Measurements from ENCODE around the gene ATF6. TPM values are rescaled to one million over a fixed set of nuclear protein-coding genes. Genes with fewer than 3 reads are reported as not detected.
A peak's percentile ranks its signal among the peaks of the same experiment; 100 is the strongest.

Gene ATF6
- total and polyA plus RNA-seq, 2 donors (not counting 3 experiments of a cell fraction or from before 2014, with no cell fraction given) = 24.9 to 40.3 TPM

- intact Hi-C loops (cut with micrococcal nuclease) (no loop called here), dilution Hi-C loops (cut with MboI; ENCODE audit: extremely low pct_ligation_motif_present, low sequenced_read_pairs) (no loop called here)
- H2AFZ ChIP-seq (ENCODE audit: low read depth, low read length) = no peak overlapping the region
- ChIA-PET POLR2A (interaction anchor here (1.1 kb wide), 1 partner anchor 12 kb away, joined by 3 read pairs; the partner anchor contains the start of gene DUSP12), CTCF (interaction anchor here (0.5 to 7.5 kb wide), 7 partner anchors 12 to 747 kb away, joined by 3 to 102 read pairs (median 12); partner anchors contain the start of gene DUSP12)
- no peaks in the 10 kb centered on the region for H4K20me1 ChIP-seq (replicated peaks; ENCODE audit: control insufficient read depth, extremely low read depth, insufficient read depth, low read length)
- H3K4me1 ChIP-seq (ENCODE audit: control insufficient read depth, extremely low read depth, insufficient read depth, low read length) = peaks cover 14% of the 10 kb centered on the region
- DNase-seq (ENCODE audit: low read depth, low spot score) = no peak
- H3K4me2 ChIP-seq (ENCODE audit: insufficient read depth, low read length) = no peak overlapping the region
- no peaks in the 10 kb centered on the region for H3K36me3 ChIP-seq (ENCODE audit: control insufficient read depth in 2 of 2, extremely low read depth in 1 of 2, insufficient read depth in 2 of 2, low read length in 2 of 2)
- no peaks in the 10 kb centered on the region for H3K9me3 ChIP-seq (replicated peaks; ENCODE audit: control insufficient read depth, insufficient read depth, low read length)
- TF ChIP-seq CTCF (IDR thresholded peaks at IDR 0.05; ENCODE audit: extremely low read depth in 1 of 2, insufficient read depth in 1 of 2, low read depth in 1 of 2, low read length in 2 of 2) = no peak
- no peaks in the 10 kb centered on the region for H3K27me3 ChIP-seq (ENCODE audit: control insufficient read depth in 2 of 2, insufficient read depth in 2 of 2, low read length in 2 of 2)
- H3K9ac ChIP-seq (replicated peaks; ENCODE audit: extremely low read depth, insufficient read depth, low read length) = no peak overlapping the region
- H3K79me2 ChIP-seq (ENCODE audit: control insufficient read depth, insufficient read depth, low read length) = no peaks in the 10 kb centered on the region
- H3K9me1 ChIP-seq (replicated peaks; ENCODE audit: control insufficient read depth, extremely low read depth, insufficient read depth, low read length) = no peaks in the 10 kb centered on the region
- no peak overlapping the region for H3K4me3 ChIP-seq (replicated peaks in 1 of 3; ENCODE audit: insufficient read depth in 1 of 3, low read depth in 1 of 3, low read length in 3 of 3)
- no TSS peak for BruUV-seq (replicated peaks)
- no peak for FAIRE-seq
- no peak overlapping the region for H3K27ac ChIP-seq (ENCODE audit: insufficient read depth, low read depth, low read length)
Measured at GRCh38 chr1:161737625-161738024, 28.5 kb upstream of the ATF6 start.

DNA sequence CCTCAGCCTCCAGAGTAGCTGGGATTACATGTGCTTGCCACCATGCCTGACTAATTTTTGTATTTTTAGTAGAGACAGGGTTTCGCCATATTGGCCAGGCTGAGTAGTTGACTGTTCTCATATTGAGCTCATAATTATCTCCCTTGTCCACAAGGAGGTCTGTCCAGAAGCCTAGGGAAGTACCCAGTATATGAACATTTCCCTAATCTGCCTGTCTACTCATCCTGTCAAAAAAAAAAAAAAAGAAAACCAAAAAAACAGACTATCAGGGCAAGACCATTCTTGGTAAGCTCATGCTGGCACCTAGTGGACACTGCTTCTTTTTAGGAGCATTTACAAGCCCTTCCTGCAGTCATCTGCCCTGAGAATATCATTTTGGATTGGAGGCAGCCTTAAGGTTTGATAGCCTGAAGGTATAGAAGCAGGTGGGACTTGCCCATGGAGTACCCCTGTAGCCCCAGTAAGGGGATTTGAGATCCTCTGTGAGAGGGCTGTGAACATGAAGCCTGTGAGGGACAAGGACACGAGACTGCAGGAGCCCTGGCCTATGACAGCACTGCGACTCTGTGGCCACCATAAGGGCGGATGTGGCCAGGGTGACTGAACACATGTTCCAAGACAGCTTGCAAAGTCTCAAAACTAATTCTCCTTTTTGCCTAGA, 27.4 kb upstream of the ATF6 start:
- BruUV-seq (replicated peaks) = no TSS peak
- Histone ChIP-seq H3K36me3 (ENCODE audit: control insufficient read depth in 2 of 2, extremely low read depth in 1 of 2, insufficient read depth in 2 of 2, low read length in 2 of 2) (no peaks in the 10 kb centered on the region), H4K20me1 (replicated peaks; ENCODE audit: control insufficient read depth, extremely low read depth, insufficient read depth, low read length) (no peaks in the 10 kb centered on the region), H3K4me3 (replicated peaks in 1 of 3; ENCODE audit: insufficient read depth in 1 of 3, low read depth in 1 of 3, low read length in 3 of 3) (no peak overlapping the region), H3K9ac (replicated peaks; ENCODE audit: extremely low read depth, insufficient read depth, low read length) (no peak overlapping the region), H3K27me3 (ENCODE audit: control insufficient read depth in 2 of 2, insufficient read depth in 2 of 2, low read length in 2 of 2) (no peaks in the 10 kb centered on the region), H3K4me1 (ENCODE audit: control insufficient read depth, extremely low read depth, insufficient read depth, low read length) (peaks cover 3% of the 10 kb centered on the region), H3K9me3 (replicated peaks; ENCODE audit: control insufficient read depth, insufficient read depth, low read length) (no peaks in the 10 kb centered on the region), H3K79me2 (ENCODE audit: control insufficient read depth, insufficient read depth, low read length) (no peaks in the 10 kb centered on the region), H2AFZ (ENCODE audit: low read depth, low read length) (no peak overlapping the region), H3K27ac (ENCODE audit: insufficient read depth, low read depth, low read length) (no peak overlapping the region), H3K9me1 (replicated peaks; ENCODE audit: control insufficient read depth, extremely low read depth, insufficient read depth, low read length) (no peaks in the 10 kb centered on the region), H3K4me2 (ENCODE audit: insufficient read depth, low read length) (no peak overlapping the region)
- no peak for TF ChIP-seq POLR2A (IDR thresholded peaks at IDR 0.05; ENCODE audit: low read depth, low read length)
- no peak for TF ChIP-seq JUN (IDR thresholded peaks at IDR 0.05; ENCODE audit: borderline replicate concordance, insufficient read depth, insufficient read length, low read depth)
- TF ChIP-seq CTCF (IDR thresholded peaks at IDR 0.05; ENCODE audit: extremely low read depth in 1 of 2, insufficient read depth in 1 of 2, low read depth in 1 of 2, low read length in 2 of 2) = peak; percentile 39 to 43
- dilution Hi-C loops (cut with MboI; ENCODE audit: extremely low pct_ligation_motif_present, low sequenced_read_pairs) (no loop called here), intact Hi-C loops (cut with micrococcal nuclease) (no loop called here)
- POLR2A ChIA-PET = interaction anchor here (0.7 kb wide), 1 partner anchor 215 kb away, joined by 6 read pairs; no protein-coding TSS in a partner anchor
- CTCF ChIA-PET = interaction anchor here (0.6 to 7.5 kb wide), 12 partner anchors 10 to 298 kb away, joined by 3 to 102 read pairs (median 4); partner anchors contain the start of gene DUSP12
- peak; percentile 44 for DNase-seq (ENCODE audit: low read depth, low spot score)
- FAIRE-seq = peak; percentile 77

Measured in endothelial cell of umbilical vein (primary cell).